Panc1 (cell line): ENCODE data around the gene NARS2. TPM values are rescaled to one million over a fixed set of nuclear protein-coding genes. Genes with fewer than 3 reads are reported as not detected.

ENCODE experiments used
- ATAC-seq: fragments of 200-7000 bp; cut with Tn5 transposase; 2 replicates; pipeline ENCODE4 v1.9.1; 2020; ENCODE audit warnings: mild to moderate bottlenecking, moderate library complexity
- BruUV-seq: library from RNA; stranded (reverse); fragments of 400-500 nt; replicated peaks from 2 replicates; lab custom pipeline; 2021; lab: Mats Ljungman, UMichigan
- CTCF ChIA-PET: fragments of 300-600 bp; sonication (Branson Sonifier 250); formaldehyde crosslinking; loops from one replicate; lab custom pipeline; 2022; ENCODE audit warnings: antibody characterized with exemption; lab: Charles Lee
- POLR2A ChIA-PET: fragments of 300-600 bp; sonication (Branson Sonifier 250); formaldehyde crosslinking; loops from one replicate; lab custom pipeline; 2022; ENCODE audit warnings: antibody characterized with exemption; lab: Charles Lee
- DNase-seq: peaks from one replicate; pipeline ENCODE4 v3.0.0-alpha.2; 2010; ENCODE audit warnings: low read depth, low spot score
- H3K27ac ChIP-seq: 2 replicates; pipeline ENCODE4 v1.5.1; 2011; ENCODE audit warnings: mild to moderate bottlenecking, low read length, inconsistent platforms
- H3K27me3 ChIP-seq: fragments of 200-500 bp; sonication (Bioruptor generic); 2 replicates; pipeline ENCODE4 v1.6.0; 2014; ENCODE audit warnings: low read length, inconsistent platforms; ENCODE audit not compliant: control insufficient read depth, insufficient read depth
- H3K36me3 ChIP-seq: fragments of 200-500 bp; sonication (Bioruptor generic); 2 replicates; pipeline ENCODE4 v1.5.1; 2014; ENCODE audit warnings: inconsistent platforms, mild to moderate bottlenecking, low read length, moderate library complexity; ENCODE audit not compliant: control insufficient read depth, insufficient read depth
- H3K4me1 ChIP-seq: 2 replicates; pipeline ENCODE4 v1.5.1; 2011; ENCODE audit warnings: inconsistent platforms, mild to moderate bottlenecking, low read length, moderate library complexity; ENCODE audit not compliant: control insufficient read depth, insufficient read depth
- H3K4me3 ChIP-seq, 2 experiments: 2 replicates each; pipeline ENCODE4 v1.5.1; 2011 to 2012; ENCODE audit warnings: low read depth in 2 of 2, low read length in 2 of 2, mild to moderate bottlenecking in 2 of 2, inconsistent platforms in 1 of 2, moderate library complexity in 1 of 2
- H3K9me3 ChIP-seq: fragments of 200-500 bp; sonication (Bioruptor generic); 2 replicates; pipeline ENCODE4 v1.5.1; 2014; ENCODE audit warnings: low read depth, mild to moderate bottlenecking, inconsistent platforms, low read length, moderate library complexity; ENCODE audit not compliant: control insufficient read depth, insufficient read depth
- CTCF ChIP-seq: fragments of 450-650 bp; IDR thresholded peaks from 2 replicates; pipeline ENCODE4 v1.5.1; 2017; ENCODE audit warnings: mild to moderate bottlenecking
- POLR2AphosphoS5 ChIP-seq: IDR thresholded peaks from 2 replicates; pipeline ENCODE4 v1.6.1; 2012; ENCODE audit warnings: mild to moderate bottlenecking, low read depth, low read length, moderate library complexity
- REST ChIP-seq, 2 experiments: IDR thresholded peaks; 2 replicates each; pipeline ENCODE4 v1.6.1; 2011 to 2012; ENCODE audit warnings: low read depth in 2 of 2, control low read depth in 1 of 2, low read length in 1 of 2, mild to moderate bottlenecking in 1 of 2, moderate library complexity in 1 of 2; ENCODE audit not compliant: insufficient read depth in 1 of 2
- SIN3A ChIP-seq: IDR thresholded peaks from 2 replicates; pipeline ENCODE4 v1.6.1; 2012; ENCODE audit warnings: low read depth, mild to moderate bottlenecking, low read length, moderate library complexity, borderline replicate concordance; ENCODE audit not compliant: insufficient read depth
- TCF7L2 ChIP-seq: IDR thresholded peaks from 2 replicates; pipeline ENCODE4 v1.6.1; 2011; ENCODE audit warnings: mild to moderate bottlenecking, low read depth, low read length, inconsistent platforms
- in situ Hi-C: cut with HindIII; loops from 2 replicates; pipeline ENCODE4 v1.10.0; 2016; ENCODE audit warnings: low sequenced_read_pairs, low pct_unique_long_range_greater_than_20kb
- intact Hi-C: fragments of 100-400 bp; cut with micrococcal nuclease; formaldehyde crosslinking; loops from one replicate; pipeline ENCODE4 v1.10.0; 2022; ENCODE audit not compliant: unreplicated experiment
- total RNA-seq: library from RNA; stranded (reverse); gene quantifications from one replicate; pipeline ENCODE4 v1.2.1, GENCODE V29; 2021; ENCODE audit not compliant: unreplicated experiment

The NARS2 gene
- total RNA-seq, 1 experiment from 2014 or later, result 29.8 TPM

- H3K27ac ChIP-seq, result no peak overlapping the region
- ChIA-PET CTCF (no interaction called here), POLR2A (no interaction called here)
- in situ Hi-C loops, result no loop called here
- peak; percentile 94 for TF ChIP-seq CTCF
- no peak for TF ChIP-seq SIN3A
- H3K9me3 ChIP-seq, result no peaks in the 10 kb centered on the region
- H3K4me1 ChIP-seq, result peaks cover 33% of the 10 kb centered on the region
- H3K36me3 ChIP-seq, result no peaks in the 10 kb centered on the region
- no TSS peak for BruUV-seq
- peak overlapping the region; percentile 23 to 51 for H3K4me3 ChIP-seq
- DNase-seq, result no peak
- peak; percentile 7; the same call in 1 of the 2 replicates for ATAC-seq
- peaks cover 2% of the 10 kb centered on the region; the same call in 1 of the 2 replicates for H3K27me3 ChIP-seq
- intact Hi-C loops, result no loop called here
These were observed 154.4 kb downstream of the NARS2 start for GRCh38 chr11:78420255-78420764.

DNA sequence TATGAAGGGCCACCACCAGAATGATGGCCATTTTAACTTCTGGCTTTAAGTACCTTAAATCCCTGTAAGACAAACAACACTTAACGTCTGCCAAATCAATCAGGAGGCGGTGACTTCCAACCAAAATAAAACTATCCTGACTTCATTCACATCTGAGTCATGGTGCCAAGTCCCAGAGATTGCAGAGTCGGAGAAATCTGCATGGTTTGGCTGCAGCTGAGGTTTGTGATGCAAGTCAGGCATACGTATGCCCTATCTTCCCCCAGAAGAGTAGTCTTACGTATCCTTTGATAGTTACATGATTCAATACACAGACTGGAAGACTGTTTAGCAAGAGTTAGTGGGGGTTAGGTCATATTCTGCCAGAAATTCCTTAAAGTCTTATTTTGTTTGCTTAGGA is 155.3 kb downstream of the NARS2 start:
- DNase-seq (no peak), ATAC-seq (no peak)
- intact Hi-C loops (loop anchor here (5.0 kb wide), 1 partner anchor 143 kb away; no protein-coding TSS in a partner anchor), in situ Hi-C loops (no loop called here)
- Histone ChIP-seq H3K9me3 (no peaks in the 10 kb centered on the region), H3K4me3 (peak overlapping the region in 1 of 2 experiments; percentile 90; a peak in 2 of 4 replicates), H3K27me3 (peaks cover 2% of the 10 kb centered on the region; the same call in 1 of the 2 replicates), H3K27ac (no peak overlapping the region), H3K4me1 (peaks cover 34% of the 10 kb centered on the region), H3K36me3 (no peaks in the 10 kb centered on the region)
- TF ChIP-seq POLR2AphosphoS5 (no peak), TCF7L2 (no peak), SIN3A (no peak), CTCF (no peak), REST (IDR thresholded peaks at IDR 0.05; ENCODE audit: insufficient read depth in 1 of 2, low read depth in 2 of 2, low read length in 1 of 2) (no peak)
- ChIA-PET POLR2A (no interaction called here), CTCF (interaction anchor here (0.6 to 1.6 kb wide), 6 partner anchors 12 to 275 kb away, joined by 3 to 4 read pairs (median 4); partner anchors contain the start of gene NARS2)
- no TSS peak for BruUV-seq
